Measurements from ENCODE around the gene AQP2. TPM values are rescaled to one million over a fixed set of nuclear protein-coding genes. Genes with fewer than 3 reads are reported as not detected.

Gene AQP2
- total and polyA plus RNA-seq, 2 of the 13 experiments (the other 11 are each of a cell fraction or from before 2014, with no cell fraction given) = not detected

DNA sequence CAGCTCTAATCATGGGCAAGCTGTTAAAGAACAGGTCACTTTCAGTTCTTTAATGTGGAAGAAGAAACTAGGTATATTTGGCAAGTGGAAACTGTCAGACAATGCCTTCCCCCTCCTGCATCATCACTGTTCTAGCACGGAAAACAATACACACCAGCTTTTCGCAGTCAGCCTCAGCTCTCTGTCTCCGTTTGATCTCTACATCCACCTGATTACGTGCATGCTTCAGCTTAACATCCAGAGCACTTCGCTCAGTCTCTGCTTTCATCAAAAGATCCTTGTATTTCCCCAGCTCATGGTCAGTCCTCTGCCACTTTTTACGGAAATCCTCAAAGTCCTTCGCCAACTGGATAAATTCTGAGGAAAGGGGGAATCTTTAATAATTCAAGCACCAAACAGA is 55.7 kb downstream of the AQP2 start:
- Histone ChIP-seq H3K79me2 (ENCODE audit: insufficient read depth, low read length) (no peaks in the 10 kb centered on the region), H3K4me1 (ENCODE audit: insufficient read depth, low read length) (peaks cover 16% of the 10 kb centered on the region), H3K9ac (ENCODE audit: insufficient read depth, low read depth, low read length) (no peak overlapping the region), H3K9me3 (ENCODE audit: low read length) (no peaks in the 10 kb centered on the region), H3K4me2 (ENCODE audit: low read depth, low read length) (no peak overlapping the region), H3K36me3 (replicated peaks in 1 of 2; ENCODE audit: control insufficient read depth in 1 of 2, insufficient read depth in 2 of 2, low read length in 2 of 2) (peaks cover 9 to 56% of the 10 kb centered on the region in 2 experiments), H3K27me3 (ENCODE audit: control insufficient read depth in 1 of 2, insufficient read depth in 2 of 2, low read length in 2 of 2) (no peaks in the 10 kb centered on the region), H2AFZ (ENCODE audit: low read length) (no peak overlapping the region), H3K27ac (ENCODE audit: extremely low read length, insufficient read depth, low read length) (no peak overlapping the region), H3K4me3 (replicated peaks in 1 of 3; ENCODE audit: insufficient read depth in 1 of 3, low read depth in 2 of 3, low read length in 3 of 3) (no peak overlapping the region), H4K20me1 (ENCODE audit: insufficient read depth, low read length) (no peaks in the 10 kb centered on the region)
- ChIA-PET POLR2A (no interaction called here), CTCF (ENCODE audit: low intra/inter-chr PET ratio, low total read pairs) (no interaction called here)
- ATAC-seq (no peak), DNase-seq (ENCODE audit: low spot score) (no peak), FAIRE-seq (no peak)
- no TSS peak for BruUV-seq (replicated peaks)
- in situ Hi-C loops (cut with HindIII; ENCODE audit: extremely low pct_ligation_motif_present, low pct_unique_long_range_greater_than_20kb) = no loop called here
- WGBS (ENCODE audit: low lambda C conversion rate) = 97% methylated on average over 7 of the region's 7 CpGs
- intact Hi-C loops (cut with micrococcal nuclease; ENCODE audit: unreplicated experiment) = no loop called here
- no peak for TF ChIP-seq POLR2AphosphoS5 (IDR thresholded peaks at IDR 0.05; ENCODE audit: low read depth, low read length)
- TF ChIP-seq PHF5A (CRISPR knock-in tag; IDR thresholded peaks at IDR 0.05; ENCODE audit: low read depth, unreplicated experiment) = no peak
- TF ChIP-seq, protein P1, sequence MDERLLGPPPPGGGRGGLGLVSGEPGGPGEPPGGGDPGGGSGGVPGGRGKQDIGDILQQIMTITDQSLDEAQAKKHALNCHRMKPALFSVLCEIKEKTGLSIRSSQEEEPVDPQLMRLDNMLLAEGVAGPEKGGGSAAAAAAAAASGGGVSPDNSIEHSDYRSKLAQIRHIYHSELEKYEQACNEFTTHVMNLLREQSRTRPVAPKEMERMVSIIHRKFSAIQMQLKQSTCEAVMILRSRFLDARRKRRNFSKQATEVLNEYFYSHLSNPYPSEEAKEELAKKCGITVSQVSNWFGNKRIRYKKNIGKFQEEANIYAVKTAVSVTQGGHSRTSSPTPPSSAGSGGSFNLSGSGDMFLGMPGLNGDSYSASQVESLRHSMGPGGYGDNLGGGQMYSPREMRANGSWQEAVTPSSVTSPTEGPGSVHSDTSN (CRISPR knock-in tag; IDR thresholded peaks at IDR 0.05) = no peak
- no peak for TF ChIP-seq TEAD3 (CRISPR knock-in tag; optimal IDR thresholded peaks at IDR 0.05; ENCODE audit: borderline replicate concordance)
- no peak for TF ChIP-seq SMARCE1 (IDR thresholded peaks at IDR 0.05; ENCODE audit: borderline replicate concordance)
- TF ChIP-seq ZNF879 (CRISPR knock-in tag; IDR thresholded peaks at IDR 0.05) = no peak
- no peak for TF ChIP-seq HNRNPK (IDR thresholded peaks at IDR 0.05; ENCODE audit: low read depth, low read length, poor library complexity, severe bottlenecking)
- no peak for TF ChIP-seq MEF2D (CRISPR knock-in tag; IDR thresholded peaks at IDR 0.05)
- TF ChIP-seq, protein P2, sequence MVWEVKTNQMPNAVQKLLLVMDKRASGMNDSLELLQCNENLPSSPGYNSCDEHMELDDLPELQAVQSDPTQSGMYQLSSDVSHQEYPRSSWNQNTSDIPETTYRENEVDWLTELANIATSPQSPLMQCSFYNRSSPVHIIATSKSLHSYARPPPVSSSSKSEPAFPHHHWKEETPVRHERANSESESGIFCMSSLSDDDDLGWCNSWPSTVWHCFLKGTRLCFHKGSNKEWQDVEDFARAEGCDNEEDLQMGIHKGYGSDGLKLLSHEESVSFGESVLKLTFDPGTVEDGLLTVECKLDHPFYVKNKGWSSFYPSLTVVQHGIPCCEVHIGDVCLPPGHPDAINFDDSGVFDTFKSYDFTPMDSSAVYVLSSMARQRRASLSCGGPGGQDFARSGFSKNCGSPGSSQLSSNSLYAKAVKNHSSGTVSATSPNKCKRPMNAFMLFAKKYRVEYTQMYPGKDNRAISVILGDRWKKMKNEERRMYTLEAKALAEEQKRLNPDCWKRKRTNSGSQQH (CRISPR knock-in tag; IDR thresholded peaks at IDR 0.05; ENCODE audit: low read depth) = no peak

Measured in HepG2 (cell line).